PC-3 (cell line): ENCODE results near the gene MAN1B1. TPM values are rescaled to one million over a fixed set of nuclear protein-coding genes. Genes with fewer than 3 reads are reported as not detected.

Source experiments
- ATAC-seq: fragments of 200-7000 bp; cut with Tn5 transposase; 2 replicates; pipeline ENCODE4 v1.9.1; 2020; ENCODE audit warnings: mild to moderate bottlenecking, moderate library complexity
- BruUV-seq: library from RNA; stranded (reverse); fragments of 400-500 nt; replicated peaks from 2 replicates; lab custom pipeline; 2021; lab: Mats Ljungman, UMichigan
- CTCF ChIA-PET: fragments of 300-600 bp; sonication (Branson Sonifier 250); formaldehyde crosslinking; loops from one replicate; lab custom pipeline; 2022; ENCODE audit warnings: antibody characterized with exemption; lab: Charles Lee
- POLR2A ChIA-PET: fragments of 300-600 bp; sonication (Branson Sonifier 250); formaldehyde crosslinking; loops from one replicate; lab custom pipeline; 2022; ENCODE audit warnings: antibody characterized with exemption; ENCODE audit not compliant: unreplicated experiment; lab: Charles Lee
- DNase-seq: peaks from one replicate; pipeline ENCODE4 v3.0.0-alpha.2; 2015
- H2AFZ ChIP-seq: fragments of 300-600 bp; sonication (generic); 2 replicates; pipeline ENCODE4 v1.6.0; 2016; ENCODE audit warnings: antibody characterized with exemption, low read length
- H3F3A ChIP-seq: fragments of 300-600 bp; sonication (generic); one replicate; pipeline ENCODE4 v1.6.0; 2017; ENCODE audit warnings: antibody characterized with exemption, low read length, control low read depth, mild to moderate bottlenecking; ENCODE audit not compliant: unreplicated experiment
- H3K27ac ChIP-seq: fragments of 300-600 bp; sonication (generic); 2 replicates; pipeline ENCODE4 v1.5.1; 2016; ENCODE audit warnings: mild to moderate bottlenecking, low read length
- H3K27me3 ChIP-seq: fragments of 300-600 bp; sonication (generic); 2 replicates; pipeline ENCODE4 v1.6.1; 2016; ENCODE audit warnings: low read length, mixed read lengths
- H3K36me3 ChIP-seq: fragments of 300-600 bp; sonication (generic); 2 replicates; pipeline ENCODE4 v1.6.1; 2016; ENCODE audit warnings: low read depth, mixed run types, low read length, mixed read lengths
- H3K4me1 ChIP-seq: fragments of 300-600 bp; sonication (generic); 2 replicates; pipeline ENCODE4 v1.5.1; 2016; ENCODE audit warnings: low read length; ENCODE audit not compliant: insufficient read depth
- H3K4me2 ChIP-seq: fragments of 300-600 bp; sonication (generic); 2 replicates; pipeline ENCODE4 v1.6.0; 2016; ENCODE audit warnings: low read length
- H3K4me3 ChIP-seq: fragments of 300-600 bp; sonication (generic); 2 replicates; pipeline ENCODE4 v1.5.1; 2016; ENCODE audit warnings: mild to moderate bottlenecking, low read length, mixed read lengths
- H3K79me2 ChIP-seq: fragments of 300-600 bp; sonication (generic); 2 replicates; pipeline ENCODE4 v1.6.1; 2017; ENCODE audit warnings: low read length, mixed read lengths
- H3K9ac ChIP-seq: fragments of 300-600 bp; sonication (generic); 2 replicates; pipeline ENCODE4 v1.6.0; 2016; ENCODE audit warnings: mild to moderate bottlenecking, low read length
- H3K9me2 ChIP-seq: fragments of 300-600 bp; sonication (generic); replicated peaks from 2 replicates; pipeline ENCODE4 v1.6.1; 2016; ENCODE audit warnings: mixed run types, low read length, mixed read lengths
- H3K9me3 ChIP-seq: fragments of 300-600 bp; sonication (generic); 2 replicates; pipeline ENCODE4 v1.6.1; 2016; ENCODE audit warnings: low read length, mixed read lengths
- H4K20me1 ChIP-seq: fragments of 300-600 bp; sonication (generic); 2 replicates; pipeline ENCODE4 v1.6.1; 2016; ENCODE audit warnings: low read length, mixed read lengths
- EZH2 ChIP-seq: fragments of 300-600 bp; sonication (generic); IDR thresholded peaks from one replicate; pipeline ENCODE4 v1.6.1; 2017; ENCODE audit warnings: antibody characterized with exemption, mild to moderate bottlenecking, low read length; ENCODE audit not compliant: unreplicated experiment
- EZH2phosphoT487 ChIP-seq: fragments of 300-600 bp; sonication (generic); IDR thresholded peaks from 2 replicates; pipeline ENCODE4 v1.6.1; 2018; ENCODE audit warnings: mild to moderate bottlenecking, antibody characterized with exemption, low read length, borderline replicate concordance
- intact Hi-C: fragments of 100-400 bp; cut with micrococcal nuclease; formaldehyde crosslinking; loops from 2 replicates; pipeline ENCODE4 v1.9.0; 2023
- total RNA-seq: library from RNA; depleted of rRNA; stranded (reverse); fragments of >200 nt; gene quantifications from 2 replicates; pipeline ENCODE4 v1.2.3, GENCODE V29; 2014
- TF ChIP-seq, protein P1 (sequence below): fragments of 300-600 bp; sonication (generic); conservative IDR thresholded peaks from 2 replicates; pipeline ENCODE4 v1.5.1; 2017; ENCODE audit warnings: antibody characterized with exemption, low read depth, mild to moderate bottlenecking, low read length

Gene MAN1B1
- total RNA-seq, 1 experiment from 2014 or later, result 65.5 TPM

DNA sequence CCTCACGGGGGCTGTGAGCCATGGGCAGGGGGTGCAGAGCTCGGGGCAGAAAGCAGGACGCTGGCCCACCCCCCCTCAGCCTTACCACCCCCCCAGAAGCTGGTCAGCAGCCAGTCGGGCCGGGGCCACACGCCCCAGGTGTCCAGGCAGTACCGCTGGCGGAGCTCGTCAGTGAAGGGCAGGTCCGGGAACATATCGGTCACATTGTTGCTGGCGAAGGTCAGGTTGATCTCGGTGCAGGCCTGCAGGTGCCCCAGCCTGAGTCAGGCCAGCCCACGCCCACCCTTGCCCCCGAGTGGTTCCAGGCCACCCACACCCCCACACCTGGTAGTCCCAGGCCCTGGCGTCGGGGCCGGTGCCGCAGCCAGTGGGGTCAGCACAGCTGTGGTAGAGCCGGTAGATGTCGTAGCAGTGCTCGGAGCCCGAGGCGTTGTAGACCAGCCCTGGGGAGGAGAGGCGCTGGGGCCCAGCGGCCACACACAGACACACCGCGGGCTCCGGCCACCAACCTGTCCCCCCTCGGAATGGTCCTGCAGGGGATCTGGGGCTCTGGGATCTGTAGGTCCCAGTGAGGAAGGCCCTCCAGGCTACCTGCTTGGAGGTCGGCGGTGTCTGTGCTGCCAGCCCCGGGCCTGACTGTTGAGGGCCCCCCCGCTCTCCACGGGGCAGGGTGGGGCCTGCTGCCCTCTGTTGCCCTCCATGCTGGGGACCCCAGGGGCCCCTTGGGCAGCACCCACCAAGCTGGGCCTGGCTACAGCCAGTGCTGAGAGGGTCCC lies 25.2 kb downstream of the MAN1B1 start:
- no peak overlapping the region for H3K27ac ChIP-seq
- no peaks in the 10 kb centered on the region for H3K27me3 ChIP-seq
- ChIA-PET POLR2A (no interaction called here), CTCF (no interaction called here)
- no peaks in the 10 kb centered on the region for H3K9me2 ChIP-seq
- DNase-seq (no peak), ATAC-seq (no peak)
- H3K9ac ChIP-seq, result no peak overlapping the region
- intact Hi-C loops, result no loop called here
- no peaks in the 10 kb centered on the region for H3F3A ChIP-seq
- no peak overlapping the region for H3K4me2 ChIP-seq
- H4K20me1 ChIP-seq, result no peaks in the 10 kb centered on the region
- H3K79me2 ChIP-seq, result no peaks in the 10 kb centered on the region
- H3K36me3 ChIP-seq, result no peaks in the 10 kb centered on the region
- TF ChIP-seq EZH2 (no peak), EZH2phosphoT487 (no peak)
- TF ChIP-seq, protein P1, sequence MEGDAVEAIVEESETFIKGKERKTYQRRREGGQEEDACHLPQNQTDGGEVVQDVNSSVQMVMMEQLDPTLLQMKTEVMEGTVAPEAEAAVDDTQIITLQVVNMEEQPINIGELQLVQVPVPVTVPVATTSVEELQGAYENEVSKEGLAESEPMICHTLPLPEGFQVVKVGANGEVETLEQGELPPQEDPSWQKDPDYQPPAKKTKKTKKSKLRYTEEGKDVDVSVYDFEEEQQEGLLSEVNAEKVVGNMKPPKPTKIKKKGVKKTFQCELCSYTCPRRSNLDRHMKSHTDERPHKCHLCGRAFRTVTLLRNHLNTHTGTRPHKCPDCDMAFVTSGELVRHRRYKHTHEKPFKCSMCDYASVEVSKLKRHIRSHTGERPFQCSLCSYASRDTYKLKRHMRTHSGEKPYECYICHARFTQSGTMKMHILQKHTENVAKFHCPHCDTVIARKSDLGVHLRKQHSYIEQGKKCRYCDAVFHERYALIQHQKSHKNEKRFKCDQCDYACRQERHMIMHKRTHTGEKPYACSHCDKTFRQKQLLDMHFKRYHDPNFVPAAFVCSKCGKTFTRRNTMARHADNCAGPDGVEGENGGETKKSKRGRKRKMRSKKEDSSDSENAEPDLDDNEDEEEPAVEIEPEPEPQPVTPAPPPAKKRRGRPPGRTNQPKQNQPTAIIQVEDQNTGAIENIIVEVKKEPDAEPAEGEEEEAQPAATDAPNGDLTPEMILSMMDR, result no peak
- 0 out of 2 replicates have a peak, but pooled peaks cover 5% of the 10 kb centered on the region for H3K4me1 ChIP-seq
- no peak overlapping the region for H2AFZ ChIP-seq
- H3K9me3 ChIP-seq, result no peaks in the 10 kb centered on the region
- H3K4me3 ChIP-seq, result no peak overlapping the region
- no TSS peak for BruUV-seq

DNA sequence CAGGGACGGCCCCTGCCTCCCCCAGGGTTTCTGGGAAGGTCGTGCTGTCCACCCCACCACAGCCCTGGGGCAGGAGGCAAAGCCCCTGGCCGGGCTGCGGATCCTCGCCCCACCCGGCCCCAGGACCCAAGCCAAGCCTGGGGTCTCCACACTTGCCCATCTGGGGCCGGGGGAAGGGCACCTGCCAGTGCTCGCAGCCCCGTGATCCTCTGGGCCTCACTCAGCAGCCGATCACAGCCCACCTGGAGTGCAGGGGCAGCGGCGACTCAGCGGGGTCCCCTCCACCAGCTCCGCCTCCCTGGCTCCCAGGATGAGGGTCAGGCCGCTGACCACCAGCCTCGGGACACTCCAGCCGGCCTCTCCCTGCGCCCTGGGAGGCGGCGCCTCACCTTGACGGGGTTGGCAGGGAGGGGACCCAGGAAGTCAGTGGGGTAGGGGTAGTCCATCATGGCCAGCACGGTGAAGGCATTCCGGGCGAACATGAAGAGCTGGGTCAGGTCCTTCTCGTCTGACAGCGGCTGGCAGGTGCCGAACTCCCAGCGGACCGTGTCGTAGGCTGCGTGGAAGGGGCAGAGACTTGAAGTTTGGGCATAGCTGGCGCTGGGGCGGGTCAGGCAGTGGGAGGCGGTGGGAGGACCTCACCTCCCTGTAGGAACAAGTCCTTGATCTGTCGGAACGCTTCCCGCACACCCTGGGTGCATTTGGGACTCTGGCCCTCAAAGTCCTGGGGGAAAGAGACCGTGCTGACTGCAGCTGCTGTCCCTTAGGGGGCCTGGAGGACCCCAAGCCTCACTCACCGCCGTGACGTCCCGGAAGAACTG lies 26.0 kb downstream of the MAN1B1 start:
- TF ChIP-seq EZH2phosphoT487 (no peak), EZH2 (no peak)
- TF ChIP-seq, protein P1, result no peak
- DNase-seq (no peak), ATAC-seq (no peak)
- H3K36me3 ChIP-seq, result no peaks in the 10 kb centered on the region
- BruUV-seq, result TSS peak; percentile 19
- no peak overlapping the region for H3K27ac ChIP-seq
- H3K4me3 ChIP-seq, result no peak overlapping the region
- H3F3A ChIP-seq, result no peaks in the 10 kb centered on the region
- no peak overlapping the region for H3K4me2 ChIP-seq
- H2AFZ ChIP-seq, result no peak overlapping the region
- H3K4me1 ChIP-seq, result 0 out of 2 replicates have a peak, but pooled peaks cover 5% of the 10 kb centered on the region
- CTCF ChIA-PET, result no interaction called here
- H3K9ac ChIP-seq, result no peak overlapping the region
- H3K79me2 ChIP-seq, result no peaks in the 10 kb centered on the region
- POLR2A ChIA-PET, result no interaction called here
- H3K9me3 ChIP-seq, result no peaks in the 10 kb centered on the region
- no peaks in the 10 kb centered on the region for H3K9me2 ChIP-seq
- intact Hi-C loops, result no loop called here
- H4K20me1 ChIP-seq, result no peaks in the 10 kb centered on the region
- no peaks in the 10 kb centered on the region for H3K27me3 ChIP-seq
